Activated T-cell treated with anti-CD3 and anti-CD28 coated beads for 4 hours (primary cell): ENCODE measurements around the gene MTHFD2.
"Not testable (repeated sequence)": the region's sequence is repeated elsewhere in the genome, so short reads cannot be mapped to it uniquely, and the experiment has no call there.

ENCODE experiments used
- DNase-seq: peaks from one replicate; pipeline ENCODE4 v3.0.0-alpha.2; 2020

The MTHFD2 gene

GRCh38 chr2:74198461-74199274, at the start of gene MTHFD2:
Gene MTHFD2 (plus strand): TSS chr2:74198615. CDS start chr2:74198642, 27 bp downstream.
- DNase-seq = peak; percentile 88

DNA sequence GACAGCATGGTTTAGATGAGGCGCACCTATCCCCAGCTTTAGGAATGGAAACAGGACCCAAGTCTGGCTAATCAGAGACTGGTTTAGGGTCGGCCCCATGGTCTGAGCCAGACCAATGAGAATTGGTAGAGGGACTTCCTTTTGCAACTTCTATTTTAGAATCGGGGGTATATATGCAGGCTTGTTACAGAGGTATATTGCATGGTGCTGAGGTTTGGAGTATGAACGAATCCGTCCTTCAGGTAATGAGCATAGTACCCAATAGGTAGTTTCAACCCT, 49.2 kb upstream of the MTHFD2 start:
- no peak for DNase-seq

DNA sequence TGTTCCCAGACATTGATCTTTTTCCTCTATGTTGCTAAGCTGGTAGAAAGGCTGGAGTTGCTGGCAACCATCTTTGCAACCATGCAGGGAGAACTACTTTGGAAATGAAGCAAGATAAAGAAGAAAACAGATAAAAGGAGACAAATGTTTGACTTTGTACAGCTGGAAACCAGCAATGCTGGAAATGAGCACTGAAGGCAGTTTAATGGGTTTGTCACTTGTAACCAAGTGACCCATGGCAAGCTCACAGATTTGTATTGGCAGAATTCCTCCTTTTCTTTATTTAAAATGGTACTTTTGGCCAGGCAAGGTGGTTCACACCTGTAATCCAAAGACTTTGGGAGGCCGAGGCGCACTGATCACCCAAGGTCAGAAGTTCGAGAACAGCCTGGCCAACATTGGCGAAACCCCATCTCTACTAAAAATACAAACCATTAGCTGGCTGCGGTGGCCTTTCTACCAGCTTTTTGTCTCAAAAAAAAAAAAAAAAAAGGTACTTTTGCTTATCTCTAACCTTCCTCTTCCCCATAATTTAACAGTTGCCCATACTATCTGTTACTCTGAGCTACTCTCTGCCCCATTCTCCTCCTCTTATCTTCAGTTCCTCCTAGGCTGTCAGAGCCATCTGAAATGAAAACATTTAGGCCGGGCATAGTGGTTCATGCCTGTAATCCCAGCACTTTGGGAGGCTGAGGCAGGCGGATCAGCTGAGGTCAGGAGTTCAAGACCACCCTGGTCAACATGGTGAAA, 48.7 kb upstream of the MTHFD2 start:
- no peak for DNase-seq

- no peak for DNase-seq
These were observed 45.5 kb upstream of the MTHFD2 start for GRCh38 chr2:74152954-74153353.

- no peak for DNase-seq
These were observed 42.6 kb upstream of the MTHFD2 start for GRCh38 chr2:74155830-74156229.

DNA sequence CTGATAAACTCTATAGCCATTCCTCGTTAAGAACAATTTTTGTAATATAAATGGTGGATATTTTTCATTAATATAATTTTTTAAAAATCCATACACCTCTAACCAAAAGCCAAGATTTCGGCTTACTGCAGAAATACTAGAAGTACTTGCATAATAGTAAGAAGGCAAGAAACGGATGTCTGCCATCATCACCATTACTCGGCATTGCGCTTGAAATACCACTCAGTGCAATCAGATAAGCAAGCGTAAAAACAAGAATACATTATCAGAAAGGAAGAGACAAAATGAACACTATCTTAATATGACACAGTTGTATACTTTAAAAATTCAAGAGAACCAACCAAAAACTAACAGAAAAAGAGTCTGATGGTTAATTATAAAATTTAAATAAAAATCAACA, 35.5 kb upstream of the MTHFD2 start:
- DNase-seq = no peak

DNA sequence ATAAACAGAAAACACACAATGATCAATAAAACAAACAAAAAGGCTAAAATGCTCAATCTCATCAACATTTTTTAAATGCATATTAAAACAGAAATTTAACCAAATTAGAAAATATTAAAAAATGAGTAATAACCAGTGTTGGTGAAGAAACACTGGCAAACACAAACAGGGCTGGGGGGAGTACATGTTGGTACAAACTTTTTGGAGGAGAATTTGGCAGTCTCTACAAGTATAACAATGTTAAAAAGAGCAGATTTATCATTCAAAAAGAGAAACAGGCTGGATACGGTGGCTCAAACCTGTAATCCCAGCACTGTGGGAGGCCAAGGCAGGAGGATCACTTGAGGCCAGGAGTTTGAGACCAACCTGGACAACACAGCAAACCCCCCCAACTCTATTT, 33.7 kb upstream of the MTHFD2 start:
- DNase-seq = no peak

DNA sequence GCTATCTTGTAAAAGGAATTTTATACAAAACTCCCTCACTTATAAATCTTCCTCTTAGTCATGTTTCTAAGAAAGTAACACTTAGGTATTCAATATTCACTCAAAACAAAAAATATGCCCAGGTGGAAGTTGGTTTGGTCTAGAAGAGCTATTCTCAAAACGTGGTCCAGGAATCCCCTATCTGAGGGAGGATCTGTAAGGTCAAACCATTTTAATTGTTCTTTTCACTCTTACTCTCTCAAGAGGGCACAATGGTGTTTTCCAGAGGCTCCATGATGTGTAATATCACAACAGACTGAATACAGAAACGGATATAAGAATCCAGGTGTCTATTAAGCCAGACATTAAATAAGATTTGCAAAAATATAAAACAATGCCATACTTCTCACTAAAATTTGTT, 29.7 kb upstream of the MTHFD2 start:
- DNase-seq = no peak

GRCh38 chr2:74174909-74175308, 23.5 kb upstream of the MTHFD2 start:
- DNase-seq = no peak

- DNase-seq = no peak
These were observed 20.7 kb upstream of the MTHFD2 start for GRCh38 chr2:74177696-74178095.

- peak; percentile 98 for DNase-seq
These were observed 20.0 kb upstream of the MTHFD2 start, which contains the start of gene MOB1A for GRCh38 chr2:74178211-74179062. Gene MOB1A (minus strand): TSS chr2:74178879. CDS start chr2:74178674, 205 bp downstream.

DNA sequence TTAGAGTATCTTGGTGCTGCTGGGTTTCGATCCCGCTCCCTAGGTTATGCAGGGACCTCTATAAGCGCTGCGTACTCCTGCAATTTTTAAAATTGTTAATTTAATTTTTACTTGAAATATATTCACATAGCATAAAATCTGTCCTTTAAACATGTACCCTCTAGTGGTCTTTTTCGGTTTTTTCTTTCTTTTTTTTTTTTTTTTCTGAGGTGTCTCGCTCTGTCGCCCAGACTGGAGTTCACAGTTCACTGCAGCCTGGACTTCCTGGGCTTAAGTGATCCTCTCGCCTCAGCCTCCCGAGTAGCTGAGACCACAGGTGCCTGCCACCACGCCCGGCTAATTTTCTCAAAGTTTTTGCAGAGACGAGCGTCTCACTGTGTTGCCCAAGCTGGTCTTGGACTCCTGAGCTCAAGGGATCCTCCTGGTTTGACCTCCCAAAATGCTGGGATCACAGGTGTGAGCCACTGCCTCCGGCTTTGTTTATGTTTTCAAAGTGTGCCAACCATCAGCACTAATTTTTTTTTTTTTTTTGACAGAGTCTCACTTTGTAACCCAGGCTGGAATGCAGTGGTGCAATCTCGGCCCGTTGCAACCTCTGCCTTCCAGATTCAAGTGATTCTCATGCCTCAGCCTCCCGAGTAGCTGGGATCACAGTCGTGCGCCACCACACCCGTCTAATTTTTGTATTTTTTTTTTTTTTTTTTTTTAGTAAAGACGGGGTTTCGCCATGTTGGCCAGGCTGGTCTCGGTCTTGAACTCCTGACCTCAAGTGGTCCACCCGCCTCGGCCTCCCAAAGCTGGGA, 19.2 kb upstream of the MTHFD2 start:
- DNase-seq = no peak

- DNase-seq = no peak
These were observed 16.7 kb upstream of the MTHFD2 start for GRCh38 chr2:74181739-74182138.

GRCh38 chr2:74183878-74184277, 14.5 kb upstream of the MTHFD2 start:
- DNase-seq = no peak

GRCh38 chr2:74186038-74186437, 12.4 kb upstream of the MTHFD2 start:
- DNase-seq = peak; percentile 13

- DNase-seq = not testable (repeated sequence)
These were observed 11.7 kb upstream of the MTHFD2 start for GRCh38 chr2:74186706-74187105.

DNA sequence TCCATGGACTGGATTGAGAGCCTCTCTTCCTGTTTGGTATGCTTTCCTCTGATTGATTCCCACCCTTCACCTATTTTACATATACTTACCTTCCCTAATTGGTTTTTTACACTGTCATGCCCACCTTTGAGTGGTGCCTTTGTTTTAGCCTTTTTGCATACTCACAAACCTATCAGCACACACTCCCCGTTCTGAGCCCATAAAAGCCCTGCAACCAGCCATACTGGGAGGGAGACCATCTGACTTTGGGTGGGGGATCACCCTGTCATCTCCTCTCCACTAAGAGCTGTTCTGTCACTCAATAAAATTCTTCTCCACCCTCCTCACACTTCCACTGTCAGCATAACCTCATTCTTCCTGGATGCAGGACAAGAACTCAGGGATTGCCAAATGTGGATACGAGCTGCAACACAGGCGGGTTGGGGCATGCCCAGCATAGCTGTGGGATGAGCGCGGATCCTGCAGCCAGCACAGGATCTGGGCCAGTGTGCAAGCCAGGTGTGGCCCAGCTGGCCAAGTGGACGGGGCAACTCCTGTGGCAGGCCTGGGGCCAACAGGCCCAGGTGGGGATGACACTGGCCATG, 10.3 kb upstream of the MTHFD2 start:
- no peak for DNase-seq

GRCh38 chr2:74188696-74189095, 9.7 kb upstream of the MTHFD2 start:
- DNase-seq = no peak

DNA sequence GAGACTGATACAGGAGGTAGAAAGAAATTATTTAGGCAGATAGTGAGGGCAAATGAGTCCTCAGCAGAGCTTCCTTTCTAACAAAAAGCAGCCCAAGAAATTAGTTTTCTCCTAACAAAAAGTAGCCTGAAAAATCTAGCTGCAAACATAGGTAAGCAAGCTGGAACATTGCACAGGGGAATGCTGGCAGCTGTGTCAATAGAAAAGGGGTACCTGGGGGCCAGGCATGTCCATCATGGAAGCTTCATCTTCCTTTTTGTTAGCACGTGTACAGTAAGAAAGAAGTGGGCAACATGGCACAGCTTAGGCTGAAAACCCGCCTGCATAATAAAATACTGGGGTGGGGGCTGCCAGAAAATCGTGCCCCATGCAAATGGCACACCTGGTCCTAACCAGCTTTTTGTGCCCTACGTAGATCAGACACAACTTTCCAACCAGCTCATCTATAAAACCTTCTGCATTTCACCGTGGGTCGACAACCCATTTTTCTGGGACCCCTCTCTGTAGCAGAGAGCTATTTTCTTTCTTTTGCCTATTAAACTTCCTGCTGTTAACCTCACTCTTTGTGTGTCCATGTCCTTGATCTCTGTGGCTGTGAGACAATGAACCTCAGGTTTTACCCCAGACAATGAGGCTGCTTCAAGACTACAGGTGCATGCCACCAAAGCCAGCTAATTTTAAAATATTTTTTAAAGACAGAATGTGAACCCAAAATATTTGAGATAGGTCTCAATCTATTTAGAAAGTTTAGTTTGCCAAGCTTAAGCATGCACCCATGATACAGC, 6.6 kb upstream of the MTHFD2 start:
- no peak for DNase-seq

GRCh38 chr2:74194799-74195198, 3.6 kb upstream of the MTHFD2 start:
- no peak for DNase-seq

GRCh38 chr2:74197049-74197448, 1.4 kb upstream of the MTHFD2 start:
- DNase-seq = no peak
